Testis (tissue), 3 donors: Measurements from ENCODE around the gene SH2D5. TPM values are rescaled to one million over a fixed set of nuclear protein-coding genes. Genes with fewer than 3 reads are reported as not detected.
A peak's percentile ranks its signal among the peaks of the same experiment; 100 is the strongest.

ENCODE experiments used
- DNase-seq: peaks from one replicate; pipeline ENCODE4 v3.0.0-alpha.2; 2019
- H3K27ac ChIP-seq, 2 donors: fragments of 200-600 bp; sonication (generic); one replicate each; pipeline ENCODE4 v1.5.1; 2019
- H3K27me3 ChIP-seq: fragments of 200-600 bp; sonication (generic); one replicate; pipeline ENCODE4 v1.5.1; 2019
- H3K36me3 ChIP-seq: fragments of 200-600 bp; sonication (generic); one replicate; pipeline ENCODE4 v1.5.1; 2017; ENCODE audit warnings: low read depth; ENCODE audit errors: missing control alignments
- H3K4me1 ChIP-seq: fragments of 200-600 bp; sonication (generic); one replicate; pipeline ENCODE4 v1.5.1; 2019
- H3K4me3 ChIP-seq, 2 donors: fragments of 200-600 bp; sonication (generic); one replicate each; pipeline ENCODE4 v1.5.1; 2017 to 2019
- H3K9me3 ChIP-seq: fragments of 200-600 bp; sonication (generic); one replicate; pipeline ENCODE4 v1.5.1; 2017
- CTCF ChIP-seq, 3 experiments: fragments of 450-650 bp in 2 of 3; fragments of 200-600 bp in 1 of 3; sonication (generic) in 1 of 3; IDR thresholded peaks; one replicate each; pipeline ENCODE4 v1.5.1; 2016 to 2019; ENCODE audit warnings: antibody characterized with exemption in 3 of 3, mild to moderate bottlenecking in 2 of 3, moderate library complexity in 1 of 3
- POLR2A ChIP-seq: fragments of 450-650 bp; IDR thresholded peaks from one replicate; pipeline ENCODE4 v1.6.1; 2017; ENCODE audit warnings: antibody characterized with exemption, mild to moderate bottlenecking, moderate library complexity
- WGBS, 2 donors: methylation state at CpG; one replicate each; pipeline ENCODE4 v1.1.5; 2018; 5-methylcytosine and 5-hydroxymethylcytosine counted together
- intact Hi-C: fragments of 100-400 bp; cut with DNase I; formaldehyde crosslinking; loops from one replicate; pipeline ENCODE4 v1.15.1; 2023; ENCODE audit warnings: low total_unique reads
- polyA plus RNA-seq: library from polyadenylated mRNA; stranded (reverse); fragments of 350-450 nt; fragmentation: Illumina TruSeq; extraction: RNeasy Lipid Tissue Mini Kit (QIAGEN cat#74804); gene quantifications from one replicate; pipeline ENCODE4 v1.2.3, GENCODE V29; 2014; ENCODE audit warnings: low read depth, low replicate concordance; ENCODE audit not compliant: insufficient read depth
- total RNA-seq, 2 donors: library from RNA; depleted of rRNA; stranded (reverse); fragments of >200 nt; gene quantifications; one replicate each; pipeline ENCODE4 v1.2.3, GENCODE V29; 2016

SH2D5 gene
- total and polyA plus RNA-seq, 3 donors from 2014 or later: 4.2 to 5.8 (median 5.1) TPM

GRCh38 chr1:20742671-20743070 is 10.2 kb upstream of the SH2D5 start:
- DNase-seq: no peak
- H3K27ac ChIP-seq: no peak overlapping the region
- H3K4me3 ChIP-seq: no peak overlapping the region
- H3K9me3 ChIP-seq: no peaks in the 10 kb centered on the region
- no peaks in the 10 kb centered on the region for H3K4me1 ChIP-seq
- no peaks in the 10 kb centered on the region for H3K36me3 ChIP-seq
- TF ChIP-seq POLR2A: no peak
- intact Hi-C loops: no loop called here
- no peaks in the 10 kb centered on the region for H3K27me3 ChIP-seq

GRCh38 chr1:20740781-20741180 is 8.3 kb upstream of the SH2D5 start:
- WGBS, 2 donors: 70 to 80% methylated on average over 2 of the region's 2 CpGs
- DNase-seq: no peak
- Histone ChIP-seq H3K36me3 (no peaks in the 10 kb centered on the region), H3K27me3 (no peaks in the 10 kb centered on the region), H3K27ac (no peak overlapping the region), H3K9me3 (no peaks in the 10 kb centered on the region), H3K4me1 (no peaks in the 10 kb centered on the region), H3K4me3 (no peak overlapping the region)
- intact Hi-C loops: no loop called here
- TF ChIP-seq CTCF (IDR thresholded peaks at IDR 0.05) (no peak), POLR2A (no peak)

- Histone ChIP-seq H3K27me3 (no peaks in the 10 kb centered on the region), H3K36me3 (no peaks in the 10 kb centered on the region), H3K4me1 (no peaks in the 10 kb centered on the region), H3K9me3 (no peaks in the 10 kb centered on the region), H3K27ac (no peak overlapping the region), H3K4me3 (no peak overlapping the region)
- intact Hi-C loops: no loop called here
- TF ChIP-seq POLR2A: no peak
- no peak for TF ChIP-seq CTCF (IDR thresholded peaks at IDR 0.05)
- no peak for DNase-seq
- 61 to 74% methylated on average over 2 of the region's 2 CpGs for WGBS, 2 donors
These were observed 6.7 kb upstream of the SH2D5 start for GRCh38 chr1:20739225-20739624.

GRCh38 chr1:20735581-20736111 is 3.1 kb upstream of the SH2D5 start:
- intact Hi-C loops: no loop called here
- H3K9me3 ChIP-seq: no peaks in the 10 kb centered on the region
- no peaks in the 10 kb centered on the region for H3K36me3 ChIP-seq
- H3K27me3 ChIP-seq: no peaks in the 10 kb centered on the region
- DNase-seq: peak; percentile 12
- no peak overlapping the region for H3K4me3 ChIP-seq
- WGBS, 2 donors: 84 to 86% methylated on average over 7 of the region's 7 CpGs
- TF ChIP-seq CTCF (IDR thresholded peaks at IDR 0.05) (no peak), POLR2A (no peak)
- H3K27ac ChIP-seq: no peak overlapping the region
- H3K4me1 ChIP-seq: peaks cover 18% of the 10 kb centered on the region

- Histone ChIP-seq H3K4me1 (peaks cover 18% of the 10 kb centered on the region), H3K27ac (peak overlapping the region; percentile 9 to 37), H3K27me3 (no peaks in the 10 kb centered on the region), H3K4me3 (no peak overlapping the region), H3K9me3 (no peaks in the 10 kb centered on the region), H3K36me3 (no peaks in the 10 kb centered on the region)
- TF ChIP-seq POLR2A (no peak), CTCF (IDR thresholded peaks at IDR 0.05) (no peak)
- WGBS, 2 donors: 21 to 25% methylated on average over 6 to 7 of the region's 7 CpGs
- intact Hi-C loops: no loop called here
- DNase-seq: no peak
These were observed 965 bp upstream of the SH2D5 start for GRCh38 chr1:20733360-20733975.
